GM18517 (cell line): Measurements from ENCODE around the gene ZSCAN4.

Source experiments
- ATAC-seq: cut with Tn5 transposase; IDR thresholded peaks from one replicate; pipeline ENCODE4 v1.9.1; 2021; ENCODE audit warnings: mild to moderate bottlenecking, moderate library complexity; ENCODE audit not compliant: unreplicated experiment

Gene ZSCAN4, protein sequence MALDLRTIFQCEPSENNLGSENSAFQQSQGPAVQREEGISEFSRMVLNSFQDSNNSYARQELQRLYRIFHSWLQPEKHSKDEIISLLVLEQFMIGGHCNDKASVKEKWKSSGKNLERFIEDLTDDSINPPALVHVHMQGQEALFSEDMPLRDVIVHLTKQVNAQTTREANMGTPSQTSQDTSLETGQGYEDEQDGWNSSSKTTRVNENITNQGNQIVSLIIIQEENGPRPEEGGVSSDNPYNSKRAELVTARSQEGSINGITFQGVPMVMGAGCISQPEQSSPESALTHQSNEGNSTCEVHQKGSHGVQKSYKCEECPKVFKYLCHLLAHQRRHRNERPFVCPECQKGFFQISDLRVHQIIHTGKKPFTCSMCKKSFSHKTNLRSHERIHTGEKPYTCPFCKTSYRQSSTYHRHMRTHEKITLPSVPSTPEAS

DNA sequence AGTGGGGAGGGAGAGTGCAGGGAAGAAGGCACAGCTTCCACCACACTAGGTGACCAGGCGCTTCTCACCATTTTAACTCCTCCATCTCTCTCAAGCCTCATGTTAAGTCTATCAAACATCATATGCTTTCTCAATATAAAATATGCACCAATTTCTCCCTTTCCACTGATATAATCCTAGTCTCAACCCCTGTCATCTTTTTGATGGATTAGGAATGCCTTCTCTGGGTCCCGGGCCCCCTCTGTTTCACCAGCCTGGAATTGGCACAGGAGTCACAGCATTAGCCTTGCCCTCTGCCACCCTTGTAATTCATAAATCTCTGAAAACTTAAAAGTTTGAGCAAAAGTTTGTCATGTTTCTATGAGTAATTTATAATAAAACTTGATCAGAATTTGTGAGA is at the start of gene ZSCAN4:
Gene ZSCAN4 (plus strand): TSS at position 301 of the 400 bp plus-strand sequence. CDS start 7,211 bp downstream, outside the sequence.
- no peak for ATAC-seq

DNA sequence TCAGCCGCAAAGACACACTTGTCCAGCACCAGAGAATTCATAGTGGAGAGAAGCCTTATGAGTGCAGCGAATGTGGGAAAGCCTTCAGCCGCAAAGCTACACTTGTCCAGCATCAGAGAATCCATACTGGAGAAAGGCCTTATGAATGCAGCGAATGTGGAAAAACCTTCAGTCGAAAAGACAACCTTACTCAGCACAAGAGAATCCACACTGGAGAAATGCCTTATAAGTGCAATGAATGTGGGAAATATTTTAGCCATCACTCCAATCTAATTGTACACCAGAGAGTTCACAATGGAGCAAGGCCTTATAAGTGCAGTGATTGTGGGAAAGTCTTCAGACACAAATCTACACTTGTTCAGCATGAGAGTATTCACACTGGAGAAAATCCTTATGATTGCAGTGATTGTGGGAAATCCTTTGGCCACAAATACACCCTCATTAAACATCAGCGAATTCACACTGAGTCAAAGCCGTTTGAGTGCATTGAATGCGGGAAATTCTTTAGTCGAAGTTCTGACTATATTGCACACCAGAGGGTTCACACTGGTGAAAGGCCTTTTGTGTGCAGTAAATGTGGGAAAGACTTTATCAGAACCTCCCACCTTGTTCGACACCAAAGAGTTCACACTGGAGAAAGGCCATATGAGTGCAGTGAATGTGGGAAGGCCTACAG is 47.9 kb upstream of the ZSCAN4 start:
- ATAC-seq = no peak

DNA sequence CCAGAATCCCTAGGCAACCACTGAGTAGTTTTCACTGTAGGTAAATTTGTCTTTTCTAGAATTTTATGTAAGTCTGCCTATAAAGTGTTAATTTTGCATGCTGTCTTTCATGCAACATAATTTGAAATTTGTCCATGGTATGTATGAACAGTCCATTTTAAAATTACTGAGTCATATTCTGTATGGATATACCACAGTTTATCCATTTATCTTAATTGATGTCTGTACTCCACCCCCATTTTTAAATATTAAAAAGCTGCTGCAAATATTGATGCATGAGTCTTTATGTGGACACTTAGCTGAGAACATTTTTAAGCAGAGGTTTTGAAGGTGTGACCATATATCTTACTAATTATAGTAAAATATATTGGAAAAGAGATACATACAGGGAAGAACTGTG is 45.6 kb upstream of the ZSCAN4 start:
- no peak for ATAC-seq

DNA sequence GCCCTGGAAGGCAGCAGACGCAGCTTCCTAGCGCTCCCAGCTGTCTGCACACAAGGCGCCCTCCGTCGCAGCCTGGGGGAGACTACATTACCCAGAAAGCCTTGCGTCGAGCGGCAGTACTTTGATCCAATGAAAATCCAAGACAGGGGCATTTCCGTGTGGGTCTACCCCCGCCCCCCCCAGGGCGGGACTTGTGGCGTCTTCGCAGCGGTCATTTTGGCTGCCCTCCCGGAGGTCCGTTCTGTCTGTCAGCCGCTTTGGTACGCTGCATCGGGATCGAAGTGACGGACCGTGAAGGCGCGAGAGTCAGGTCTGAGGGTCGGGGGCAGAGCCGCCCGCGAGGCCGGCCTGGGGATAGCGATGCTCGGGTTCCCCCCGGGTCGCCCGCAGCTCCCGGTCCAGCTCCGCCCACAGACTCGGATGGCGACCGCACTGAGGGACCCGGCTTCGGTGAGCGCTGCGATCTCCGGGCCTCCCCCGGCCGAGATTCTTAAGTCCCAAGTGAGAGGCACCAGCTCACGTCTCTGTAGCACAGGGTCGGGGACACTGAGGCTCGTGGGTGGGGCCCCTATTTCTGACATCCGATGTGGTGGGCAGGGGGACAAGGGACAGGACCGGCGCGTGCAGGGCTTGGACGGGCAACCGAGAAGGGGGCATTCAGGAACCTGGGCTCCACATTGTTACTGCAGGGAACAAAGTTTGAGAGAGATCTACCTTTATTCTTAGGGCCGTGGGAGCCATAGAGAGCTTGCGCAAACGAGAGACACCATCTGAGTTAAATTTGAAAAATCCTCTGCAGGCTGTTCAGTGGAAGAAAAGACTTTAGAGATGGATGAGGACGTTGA is 35.5 kb upstream of the ZSCAN4 start, which contains the start of gene ZNF211:
Gene ZNF211 (plus strand): TSS at position 182 of the 845 bp plus-strand sequence. CDS start 179 bp downstream, at position 361.
- ATAC-seq = peak; percentile 93

DNA sequence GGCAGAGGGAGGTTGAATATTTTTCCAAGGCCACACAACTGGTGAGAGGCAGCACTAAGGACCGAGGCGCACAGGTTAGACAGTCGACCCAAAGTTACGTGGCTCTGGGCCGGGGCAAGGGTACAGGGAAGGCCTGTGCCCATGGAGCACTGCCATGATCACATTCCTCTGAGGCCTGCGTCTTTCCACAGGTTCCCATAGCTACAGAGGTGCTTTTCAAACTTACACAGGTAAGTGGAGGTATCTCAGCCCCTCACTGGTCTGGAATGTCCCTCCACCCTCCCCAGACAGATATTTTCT is 35.0 kb upstream of the ZSCAN4 start:
- ATAC-seq = no peak

DNA sequence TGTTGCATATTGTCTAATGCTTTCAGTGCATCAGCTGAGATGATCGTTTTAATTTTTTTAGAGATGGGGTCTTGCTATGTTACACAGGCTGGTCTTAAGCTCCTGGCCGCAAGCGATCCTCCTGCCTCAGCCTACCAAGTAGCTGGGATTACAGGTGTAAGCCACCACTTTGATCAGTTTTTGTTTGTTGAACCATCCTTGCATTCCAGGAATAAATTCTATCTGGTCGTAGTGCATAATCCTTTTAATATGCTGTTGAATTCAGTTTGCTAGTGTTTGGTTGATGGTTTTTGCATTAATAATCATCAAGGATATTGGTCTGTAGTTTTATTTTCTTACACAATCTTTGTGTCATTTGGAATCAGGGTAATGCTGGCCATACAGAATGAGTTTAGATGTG is 31.4 kb upstream of the ZSCAN4 start:
- no peak for ATAC-seq

DNA sequence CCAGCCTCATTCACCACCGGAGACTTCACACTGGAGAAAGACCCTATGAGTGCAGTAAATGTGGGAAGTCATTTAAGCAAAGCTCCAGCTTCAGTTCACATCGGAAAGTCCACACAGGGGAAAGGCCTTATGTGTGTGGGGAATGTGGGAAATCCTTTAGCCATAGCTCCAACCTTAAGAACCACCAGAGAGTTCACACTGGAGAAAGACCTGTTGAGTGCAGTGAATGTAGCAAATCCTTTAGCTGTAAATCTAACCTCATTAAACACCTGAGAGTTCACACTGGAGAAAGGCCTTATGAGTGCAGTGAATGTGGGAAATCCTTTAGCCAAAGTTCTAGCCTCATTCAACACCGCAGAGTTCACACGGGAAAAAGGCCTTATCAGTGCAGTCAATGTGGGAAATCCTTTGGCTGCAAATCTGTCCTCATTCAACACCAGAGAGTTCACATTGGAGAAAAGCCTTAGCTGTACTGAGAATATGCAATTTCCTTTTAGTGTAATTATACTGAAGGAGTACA is 27.0 kb upstream of the ZSCAN4 start:
- no peak for ATAC-seq

DNA sequence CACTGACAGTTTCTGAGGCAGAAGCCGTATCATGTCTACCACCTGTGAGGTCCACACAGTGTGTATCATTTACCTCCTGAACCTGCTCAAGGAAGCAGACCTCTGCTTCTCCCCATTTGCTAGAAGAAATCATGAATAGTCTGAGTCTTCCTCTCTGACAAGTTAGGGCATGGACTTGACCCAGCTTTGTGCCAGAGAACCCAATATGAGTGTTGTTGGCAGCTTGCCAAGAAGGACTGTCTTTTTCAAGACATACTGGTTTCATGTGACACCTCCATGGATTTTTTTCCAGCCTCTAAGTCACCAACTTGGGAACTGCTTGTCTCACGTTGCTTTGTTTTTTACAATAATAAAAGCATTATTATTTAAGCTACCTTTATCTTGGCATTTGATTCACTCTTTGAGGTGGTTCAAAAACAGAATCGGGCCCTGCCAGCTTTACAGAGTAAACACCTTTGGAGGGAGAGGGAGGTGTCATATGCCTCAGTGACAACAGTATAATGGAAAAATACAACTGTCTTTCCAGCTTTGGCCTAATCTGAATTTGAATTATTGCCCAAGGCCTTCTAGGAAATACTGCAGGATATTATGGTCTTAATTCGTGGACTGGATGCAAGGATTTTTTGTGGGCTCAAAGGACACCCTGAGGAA is 26.2 kb upstream of the ZSCAN4 start:
- ATAC-seq = no peak

DNA sequence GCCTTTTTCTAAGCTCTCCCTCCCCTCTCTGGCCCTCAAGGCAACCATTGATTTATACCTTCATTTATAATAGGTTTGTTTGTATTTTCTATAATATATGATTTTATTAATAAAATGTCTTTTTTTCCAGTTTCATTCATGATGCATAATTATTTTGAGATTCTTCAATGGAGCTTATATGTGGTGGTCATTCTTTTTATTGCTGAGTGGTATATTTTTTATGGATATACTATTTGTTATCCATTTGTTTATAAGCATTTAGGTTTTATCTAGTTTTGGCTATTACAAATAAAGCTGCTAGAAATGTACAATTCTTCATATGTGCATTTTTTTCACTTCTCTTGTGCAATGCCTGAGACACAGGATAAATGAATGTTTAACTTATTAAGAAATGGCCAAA is 25.0 kb upstream of the ZSCAN4 start:
- no peak for ATAC-seq

DNA sequence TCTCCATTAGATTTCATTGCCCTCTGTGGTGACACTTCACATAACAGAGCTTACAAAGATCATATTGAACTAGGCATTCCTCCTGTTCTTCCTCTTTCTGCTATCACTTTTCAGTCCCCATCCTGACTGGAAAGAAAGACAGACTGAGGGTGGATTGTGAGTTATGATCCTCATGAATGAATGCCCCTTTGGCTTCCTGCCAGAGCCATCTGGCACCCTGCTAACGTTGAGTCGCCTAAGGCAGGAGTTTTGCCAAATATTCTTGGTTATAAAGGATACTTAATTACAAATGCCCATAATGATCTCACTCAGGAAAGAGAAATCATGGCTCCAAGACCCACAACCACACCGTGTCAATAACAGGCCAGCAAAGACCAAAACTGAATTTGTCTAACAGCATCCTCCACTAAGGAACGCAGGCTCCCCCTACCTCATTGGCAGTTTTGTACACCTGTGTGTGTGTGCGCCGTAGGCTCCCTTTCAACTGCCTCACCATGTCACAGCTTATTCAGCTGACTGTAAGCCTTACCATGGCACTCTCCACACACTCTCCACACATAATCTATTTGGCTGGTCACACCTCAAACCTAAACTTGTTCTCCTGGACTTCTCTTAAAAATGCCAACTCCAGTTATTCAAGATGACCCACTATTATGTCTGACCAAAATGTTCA is 20.3 kb upstream of the ZSCAN4 start:
- ATAC-seq = no peak

DNA sequence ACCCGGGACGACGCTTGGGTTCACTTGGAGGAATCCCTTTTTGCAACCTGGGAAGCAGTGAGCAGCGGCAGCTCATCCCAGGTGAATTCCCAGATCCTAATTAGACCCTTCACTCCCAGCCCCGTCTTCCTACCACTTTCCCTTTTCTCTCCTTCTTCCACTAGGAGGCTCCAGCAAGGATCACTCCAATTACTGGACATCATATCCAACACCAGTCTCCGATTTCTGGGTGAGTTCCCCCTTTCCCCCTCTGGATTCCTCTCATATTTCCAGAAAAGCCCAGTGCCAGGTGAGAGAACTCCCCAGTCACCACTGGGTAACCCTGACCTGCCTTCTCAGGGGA is 17.1 kb upstream of the ZSCAN4 start:
- ATAC-seq = no peak

DNA sequence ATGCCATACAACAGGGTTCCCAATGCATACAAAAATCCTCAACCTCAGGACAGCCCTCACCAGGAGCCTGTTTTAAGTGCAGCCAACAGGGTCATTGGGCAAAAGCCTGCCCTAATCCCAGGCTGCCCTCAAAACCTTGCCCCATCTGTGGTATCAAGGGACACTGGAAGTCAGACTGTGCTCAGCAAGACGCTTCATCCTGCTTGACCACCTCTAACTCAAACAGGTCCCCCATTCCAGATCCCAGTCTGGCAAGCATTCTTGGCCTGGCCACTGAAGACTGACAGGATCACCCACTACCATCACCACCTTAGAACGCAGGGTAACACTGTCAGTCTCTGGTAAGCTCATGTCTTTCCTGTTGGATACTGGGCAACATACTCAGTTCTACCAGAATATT is 15.0 kb upstream of the ZSCAN4 start:
- ATAC-seq = no peak

DNA sequence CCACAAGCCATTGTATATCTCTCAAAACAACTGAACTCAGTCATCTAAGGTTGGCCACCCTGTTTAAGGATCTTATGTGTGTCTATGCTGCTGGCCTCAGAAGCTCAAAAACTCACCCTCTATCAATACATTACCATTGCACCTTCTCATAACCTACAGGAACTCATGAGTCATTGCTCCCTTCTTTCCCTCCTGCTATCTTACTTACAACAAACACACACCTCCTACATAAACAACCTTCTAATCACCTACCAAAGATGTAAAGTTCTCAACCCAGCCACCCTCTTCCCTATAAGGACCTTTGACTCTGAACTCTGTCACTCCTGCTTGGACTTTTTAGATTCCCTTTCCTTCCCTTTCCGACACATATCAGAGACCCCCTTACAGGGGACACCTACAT is 13.3 kb upstream of the ZSCAN4 start:
- no peak for ATAC-seq

DNA sequence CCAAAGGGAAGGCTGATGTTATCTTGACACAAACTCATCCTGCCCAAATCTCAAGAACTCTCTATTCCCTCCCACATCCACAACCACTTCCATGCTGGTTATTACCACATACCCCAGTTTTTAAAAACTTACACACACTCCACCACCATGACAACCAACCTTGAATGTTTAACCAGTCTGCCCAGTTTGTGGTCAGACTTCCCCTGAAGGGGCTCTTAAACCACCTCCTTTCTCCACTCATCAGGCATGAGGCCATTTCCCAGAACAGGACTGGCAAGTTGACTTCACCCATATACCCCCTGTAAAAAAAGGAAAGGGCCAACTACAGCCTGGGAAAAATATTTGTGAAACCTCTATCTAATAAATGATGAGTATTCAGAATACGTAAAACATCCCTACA is 12.4 kb upstream of the ZSCAN4 start:
- no peak for ATAC-seq

DNA sequence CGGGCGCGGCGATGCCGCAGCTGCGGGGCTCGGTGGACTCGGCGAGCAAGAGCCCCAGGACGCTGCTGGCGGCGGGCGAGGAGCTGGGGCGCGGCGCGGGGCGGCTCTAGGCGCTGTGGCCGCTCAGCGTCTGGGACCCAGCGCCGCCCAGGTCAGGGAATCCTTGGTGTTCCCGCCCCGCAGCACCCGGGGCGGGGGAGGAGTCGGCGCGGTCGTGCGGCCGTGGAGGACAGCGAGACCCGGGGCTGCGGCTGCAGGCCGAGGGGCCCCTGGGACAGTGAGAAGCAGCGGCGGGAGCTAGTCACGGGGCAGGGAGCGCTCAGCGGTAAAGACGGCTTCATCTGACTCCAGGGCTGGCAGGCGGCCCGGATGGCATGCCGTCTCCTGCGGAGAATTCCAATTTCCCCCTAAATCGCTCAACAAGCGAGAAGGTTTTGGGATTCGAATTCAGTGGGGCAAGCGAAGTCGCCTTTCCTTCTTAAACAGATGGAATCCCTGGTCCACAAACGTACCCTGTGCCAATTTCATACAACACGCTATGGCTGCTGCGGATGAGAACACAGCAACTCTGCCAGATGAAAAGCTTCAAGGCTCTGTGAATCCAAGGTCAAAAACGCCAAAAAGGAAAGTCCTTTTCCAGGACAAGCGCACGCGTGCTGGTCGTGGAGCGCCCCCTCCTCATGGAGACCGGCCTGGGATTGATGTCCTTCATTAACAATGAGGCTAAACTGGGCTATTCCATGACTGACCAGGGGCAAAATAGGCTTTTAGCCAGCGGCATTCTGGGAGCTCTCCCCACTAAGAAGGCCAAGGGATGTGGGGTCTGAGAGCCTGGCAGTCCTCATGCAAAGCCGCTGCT is 4.2 kb upstream of the ZSCAN4 start:
- ATAC-seq = no peak

DNA sequence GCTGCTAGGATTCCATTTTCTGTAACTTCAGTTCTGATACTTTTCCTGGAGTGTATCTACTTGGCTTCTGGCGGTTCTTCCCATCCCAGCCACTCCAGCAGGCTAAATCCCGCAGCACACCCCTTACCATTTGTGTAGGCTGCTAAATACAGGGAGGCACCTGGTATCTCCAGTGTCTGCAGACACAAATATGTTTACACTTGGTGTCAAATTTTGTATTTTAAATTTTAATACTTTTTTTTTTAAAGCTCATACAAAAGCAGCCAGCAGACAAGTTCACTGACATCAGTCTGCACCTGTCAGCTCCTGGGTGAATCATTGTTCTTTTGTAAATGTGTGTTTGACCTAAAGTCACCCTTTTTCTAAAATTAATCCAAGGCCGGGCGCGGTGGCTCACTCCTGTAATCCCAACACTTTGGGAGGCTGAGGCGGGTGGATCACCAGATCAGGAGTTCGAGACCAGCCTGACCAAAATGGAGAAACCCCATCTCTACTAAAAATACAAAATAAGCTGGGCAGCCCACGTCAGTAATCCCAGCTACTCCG is 3.4 kb upstream of the ZSCAN4 start:
- ATAC-seq = no peak

DNA sequence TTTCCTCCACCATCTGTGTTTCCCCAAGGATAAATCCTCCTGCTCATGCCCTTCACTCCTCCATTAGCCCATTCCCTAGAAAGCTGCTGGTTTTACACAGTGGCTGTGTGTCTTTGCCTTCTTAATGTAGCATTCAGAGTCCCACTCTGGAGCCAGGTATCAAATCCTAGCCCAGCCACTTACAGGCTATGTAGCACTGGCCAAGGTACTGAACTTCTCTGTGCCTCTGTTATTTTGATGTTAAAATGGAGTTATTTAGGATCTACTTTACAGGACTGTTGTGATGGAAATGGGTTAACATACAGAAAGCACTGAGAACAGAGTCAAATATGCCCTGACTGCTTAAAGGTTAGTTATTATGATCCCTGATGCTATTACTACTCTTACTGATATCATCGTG is 1.5 kb upstream of the ZSCAN4 start:
- ATAC-seq = no peak

DNA sequence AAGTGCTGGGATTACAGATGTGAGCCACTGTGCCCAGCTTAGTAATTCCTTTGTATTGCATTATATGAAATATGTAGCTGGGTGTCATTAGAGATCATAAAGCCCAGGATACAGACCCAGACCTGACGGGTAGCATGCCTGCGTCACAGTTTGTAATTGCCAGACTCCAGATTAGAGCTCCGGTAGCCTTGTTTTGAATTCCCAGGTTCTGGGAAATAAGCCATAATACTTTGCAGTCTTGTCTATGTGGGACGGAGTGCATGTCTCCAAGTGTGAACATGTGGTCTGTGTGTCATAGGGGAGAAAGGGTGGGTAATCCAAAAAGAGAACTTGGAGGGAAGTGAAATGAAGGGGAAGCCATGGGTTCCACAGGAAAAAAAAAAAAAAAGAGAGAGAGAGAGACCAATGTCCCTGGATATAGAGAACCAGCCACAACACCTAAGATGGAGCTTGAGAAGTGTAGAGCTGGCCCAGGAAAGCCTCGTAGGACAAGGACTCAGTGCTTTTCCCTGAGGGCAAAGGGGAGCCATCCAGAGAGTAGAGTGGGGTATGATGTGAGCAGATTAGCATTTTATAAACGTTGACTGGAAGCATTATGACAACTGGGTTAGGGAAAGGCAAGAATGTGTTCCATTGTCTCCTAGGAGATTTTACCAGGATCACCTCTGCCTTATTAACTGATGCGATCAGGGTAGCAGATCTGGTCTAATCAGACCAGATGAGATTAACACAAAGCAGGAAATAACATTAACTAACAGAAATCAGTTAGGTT is 2.6 kb downstream of the ZSCAN4 start:
- ATAC-seq = no peak
